Mucosa of descending colon (tissue), 3 donors: Measurements from ENCODE around the gene ATP6V0C. TPM values are rescaled to one million over a fixed set of nuclear protein-coding genes. Genes with fewer than 3 reads are reported as not detected.

Experiments
- ATAC-seq: fragments of 200-7000 bp; cut with Tn5 transposase; one replicate; pipeline ENCODE4 v1.9.1; 2020; ENCODE audit warnings: mild to moderate bottlenecking, moderate library complexity
- DNase-seq, 3 donors: peaks; one replicate each; pipeline ENCODE4 v3.0.0-alpha.2; 2020
- H3K36me3 ChIP-seq: fragments of 200-600 bp; one replicate; pipeline ENCODE4 v1.8.0; 2021; ENCODE audit warnings: low read depth, mild to moderate bottlenecking
- H3K4me1 ChIP-seq: fragments of 200-600 bp; one replicate; pipeline ENCODE4 v1.8.0; 2021; ENCODE audit warnings: low read depth, mild to moderate bottlenecking
- H3K4me3 ChIP-seq: fragments of 200-600 bp; one replicate; pipeline ENCODE4 v1.8.0; 2021; ENCODE audit warnings: mild to moderate bottlenecking
- H3K9me3 ChIP-seq: fragments of 200-600 bp; one replicate; pipeline ENCODE4 v1.8.0; 2021; ENCODE audit warnings: mild to moderate bottlenecking
- CTCF ChIP-seq: fragments of 200-600 bp; IDR thresholded peaks from one replicate; pipeline ENCODE4 v1.8.0; 2022; ENCODE audit warnings: antibody characterized with exemption, mild to moderate bottlenecking
- intact Hi-C, 2 donors: fragments of 100-400 bp; cut with DNase I in 1 of 2; cut with micrococcal nuclease in 1 of 2; formaldehyde crosslinking; loops; one replicate each; pipeline versions ENCODE4 v1.11.0 to v1.11.1; 2022; cut with DNase I, micrococcal nuclease
- total RNA-seq, 3 donors: library from RNA; stranded (reverse); fragmentation: NEBNext Ultra II Directional in 2 of 3; extraction: Animal tissue kit (Norgen Biotek cat#: 25700) in 2 of 3; gene quantifications; one replicate each; pipeline versions ENCODE4 v1.2.1 to v1.2.4, GENCODE V29; 2021 to 2023
- donor health status: DM: no; HTN: no; CAD: no; lungs with moderate emphysema.
- donor health status: DM: no; HTN: no; CAD: no.
- donor health status: DM: no; HTN: yes; CAD: no.

ATP6V0C gene
- total RNA-seq, 3 donors from 2014 or later: 171 to 261 (median 201) TPM

- intact Hi-C loops: no loop called here
- no peaks in the 10 kb centered on the region for H3K9me3 ChIP-seq
- DNase-seq (peak in 2 of 3 donors; percentile 39 to 71), ATAC-seq (peak; percentile 49)
- no peak overlapping the region for H3K4me3 ChIP-seq
- no peak for TF ChIP-seq CTCF
- no peaks in the 10 kb centered on the region for H3K36me3 ChIP-seq
- no peaks in the 10 kb centered on the region for H3K4me1 ChIP-seq
Measured at GRCh38 chr16:2507665-2508064, 6.1 kb upstream of the ATP6V0C start.

- Histone ChIP-seq H3K4me1 (peaks cover 7% of the 10 kb centered on the region), H3K4me3 (no peak overlapping the region), H3K36me3 (no peaks in the 10 kb centered on the region), H3K9me3 (no peaks in the 10 kb centered on the region)
- intact Hi-C loops: no loop called here
- no peak for TF ChIP-seq CTCF
- ATAC-seq (no peak), DNase-seq (no peak)
Measured at GRCh38 chr16:2508722-2509400, 4.9 kb upstream of the ATP6V0C start.

GRCh38 chr16:2511128-2511800, 2.5 kb upstream of the ATP6V0C start:
- no peaks in the 10 kb centered on the region for H3K36me3 ChIP-seq
- ATAC-seq (no peak), DNase-seq (peak; percentile 67 to 71 (median 70))
- H3K4me3 ChIP-seq: no peak overlapping the region
- peaks cover 18% of the 10 kb centered on the region for H3K4me1 ChIP-seq
- TF ChIP-seq CTCF: no peak
- no peaks in the 10 kb centered on the region for H3K9me3 ChIP-seq
- intact Hi-C loops: no loop called here

GRCh38 chr16:2511996-2512734, 1.6 kb upstream of the ATP6V0C start:
- ATAC-seq: no peak
- Histone ChIP-seq H3K9me3 (no peaks in the 10 kb centered on the region), H3K4me1 (peaks cover 27% of the 10 kb centered on the region), H3K36me3 (no peaks in the 10 kb centered on the region), H3K4me3 (no peak overlapping the region)
- peak in 1 of 3 donors; percentile 49 for DNase-seq
- intact Hi-C loops: no loop called here
- no peak for TF ChIP-seq CTCF

- H3K9me3 ChIP-seq: no peaks in the 10 kb centered on the region
- no peaks in the 10 kb centered on the region for H3K36me3 ChIP-seq
- H3K4me3 ChIP-seq: no peak overlapping the region
- intact Hi-C loops: no loop called here
- no peak for ATAC-seq
- no peak for TF ChIP-seq CTCF
- H3K4me1 ChIP-seq: peaks cover 32% of the 10 kb centered on the region
- peak in 2 of 3 donors; percentile 54 to 73 for DNase-seq
Measured at GRCh38 chr16:2512735-2513404, 882 bp upstream of the ATP6V0C start.
